ENCODE data around the gene EMILIN2. TPM values are rescaled to one million over a fixed set of nuclear protein-coding genes. Genes with fewer than 3 reads are reported as not detected.

EMILIN2 gene
- total RNA-seq, 2 donors from 2014 or later = 21.0 to 32.4 TPM

- intact Hi-C loops (cut with DNase I) = no loop called here
- DNase-seq (ENCODE audit: low spot score) = no peak
Measured at GRCh38 chr18:2893676-2894075, 46.9 kb downstream of the EMILIN2 start.

DNA sequence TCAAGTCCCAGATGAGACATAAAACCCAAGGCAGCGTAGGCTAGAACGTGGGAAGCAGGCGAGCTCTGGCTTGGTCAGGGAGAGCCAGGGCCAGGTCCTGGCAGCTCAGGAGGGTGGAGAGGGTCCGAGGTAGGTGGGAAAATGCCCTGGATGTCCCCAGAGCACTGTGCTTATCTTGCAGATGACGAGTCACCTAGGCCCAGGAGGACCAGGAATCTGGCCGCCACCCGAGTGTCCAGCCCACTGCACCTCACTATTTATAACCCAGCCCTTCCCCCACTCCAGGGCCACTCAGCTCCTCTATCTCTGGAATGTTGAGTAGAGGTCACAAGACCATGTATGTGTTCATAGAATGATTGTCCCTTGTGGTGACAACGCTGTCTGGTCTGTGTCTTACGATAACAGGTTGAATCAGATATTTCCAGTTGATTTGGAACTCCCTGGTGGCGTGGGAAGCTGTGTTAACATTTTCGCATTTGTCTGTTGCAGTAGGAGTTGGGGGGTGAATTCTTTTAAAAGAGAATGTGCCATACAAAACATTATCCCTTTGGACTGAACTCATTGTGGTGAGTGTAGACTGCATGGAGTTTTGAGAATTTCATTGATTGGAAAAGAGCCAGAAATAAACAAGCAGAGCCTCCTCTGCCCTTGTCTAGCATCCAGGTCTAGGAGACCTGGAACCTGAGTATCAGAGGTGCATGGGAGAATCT lies 47.5 kb downstream of the EMILIN2 start:
- intact Hi-C loops (cut with DNase I) = no loop called here
- no peak for DNase-seq (ENCODE audit: low spot score)

GRCh38 chr18:2894841-2895370 lies 48.1 kb downstream of the EMILIN2 start:
- no peak for DNase-seq (ENCODE audit: low spot score)
- intact Hi-C loops (cut with DNase I) = no loop called here

- intact Hi-C loops (cut with DNase I) = no loop called here
- peak; percentile 67 for DNase-seq (ENCODE audit: low spot score)
Measured at GRCh38 chr18:2895391-2895790, 48.6 kb downstream of the EMILIN2 start.

- intact Hi-C loops (cut with DNase I) = no loop called here
- DNase-seq (ENCODE audit: low spot score) = no peak
Measured at GRCh38 chr18:2896990-2897389, 50.2 kb downstream of the EMILIN2 start.

DNA sequence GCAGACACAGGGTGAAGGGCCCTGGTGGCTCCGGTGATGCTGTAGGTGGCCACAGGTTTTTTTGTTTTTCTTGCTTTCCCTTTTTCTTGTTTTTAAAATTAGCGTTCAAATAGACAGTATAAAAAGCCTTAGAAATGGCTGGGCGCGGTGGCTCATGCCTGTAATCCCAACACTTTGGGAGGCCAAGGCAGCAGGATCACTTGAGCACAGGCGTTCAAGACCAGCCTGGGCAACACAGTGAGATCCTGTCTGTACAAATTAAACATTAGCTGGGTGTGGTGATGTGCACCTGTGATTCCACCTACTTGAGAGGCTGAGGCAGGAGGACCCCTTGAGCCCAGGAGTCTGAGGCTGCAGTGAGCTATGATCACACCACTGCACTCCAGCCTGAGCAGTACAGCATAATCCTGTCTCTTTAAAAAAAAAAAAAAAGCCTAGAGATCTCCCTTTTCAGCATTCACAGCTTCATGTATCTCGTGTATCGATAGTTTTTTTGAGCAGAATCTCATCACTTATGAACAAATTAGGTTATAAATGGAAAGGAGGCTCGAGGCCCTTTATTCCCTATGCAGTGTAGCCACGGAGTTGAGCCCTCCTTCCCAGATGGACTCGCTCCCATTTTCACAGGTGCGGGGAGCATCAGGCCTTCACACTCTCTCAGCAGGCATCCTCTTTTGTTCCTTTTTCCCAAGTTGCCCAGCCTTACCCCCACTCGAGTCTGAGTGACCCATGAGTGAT lies 50.8 kb downstream of the EMILIN2 start:
- intact Hi-C loops (cut with DNase I) = no loop called here
- peak; percentile 69 for DNase-seq (ENCODE audit: low spot score)

DNA sequence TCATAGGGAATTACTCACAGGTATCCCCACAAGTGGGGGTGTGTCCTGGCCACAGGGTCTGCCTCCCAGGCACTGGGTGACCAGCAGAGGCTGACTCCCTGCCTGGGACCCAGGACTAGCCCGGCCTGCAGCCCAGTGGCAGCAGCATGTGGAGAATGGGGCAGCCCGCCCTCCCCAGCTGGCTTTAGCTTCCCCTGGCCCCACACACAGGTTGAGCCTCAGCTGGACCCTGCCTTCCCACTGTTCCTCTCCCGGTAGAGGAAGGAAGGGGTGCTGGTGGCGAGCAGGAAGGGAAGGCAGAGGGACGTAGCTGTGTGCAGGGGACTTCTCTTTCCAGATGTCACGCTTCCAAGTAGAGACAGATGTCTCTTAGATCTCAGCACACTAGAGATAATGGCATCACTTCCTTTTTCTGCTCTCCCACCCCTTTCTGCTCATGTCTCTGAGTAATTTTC lies 51.4 kb downstream of the EMILIN2 start:
- DNase-seq (ENCODE audit: low spot score) = peak; percentile 80
- intact Hi-C loops (cut with DNase I) = no loop called here

DNA sequence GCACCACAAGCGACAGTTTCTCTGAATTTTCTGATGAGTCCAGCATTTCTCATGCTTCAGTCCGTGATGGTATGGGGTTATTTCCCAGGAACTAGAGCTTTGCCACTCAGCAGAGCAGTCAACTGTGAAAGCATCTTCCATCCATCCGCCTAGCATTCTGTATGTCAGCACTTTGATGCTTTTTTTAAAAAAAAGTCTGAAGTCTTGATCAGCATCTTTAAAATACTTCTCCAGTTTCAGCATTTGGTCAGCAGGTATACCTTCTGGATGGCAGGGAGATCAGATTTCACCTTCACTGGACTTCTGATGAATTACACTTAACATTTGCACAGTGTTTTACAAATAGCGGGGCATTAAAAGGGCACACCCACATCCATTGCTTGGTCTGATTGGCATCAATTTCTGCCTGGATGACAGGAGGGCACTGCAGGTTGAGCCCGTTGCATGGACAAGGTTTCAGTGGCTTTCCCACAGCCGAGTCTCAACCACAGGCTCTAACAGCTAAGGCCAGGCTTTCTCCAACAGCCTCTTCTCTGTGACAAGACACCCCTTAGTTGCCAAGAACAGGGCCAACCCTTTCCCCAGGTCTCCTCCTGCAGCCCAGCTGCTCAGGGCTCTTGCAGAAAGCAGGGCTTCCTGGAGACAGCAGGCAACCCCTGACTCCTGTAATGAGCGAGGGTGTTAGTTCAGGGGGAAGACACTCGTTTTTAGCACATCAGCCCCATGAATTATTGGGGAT lies 54.0 kb downstream of the EMILIN2 start:
- intact Hi-C loops (cut with DNase I) = loop anchor here in 1 of 2 donors (10.0 kb wide), 1 partner anchor 136 kb away; no protein-coding TSS in a partner anchor
- peak; percentile 34 for DNase-seq (ENCODE audit: low spot score)

DNA sequence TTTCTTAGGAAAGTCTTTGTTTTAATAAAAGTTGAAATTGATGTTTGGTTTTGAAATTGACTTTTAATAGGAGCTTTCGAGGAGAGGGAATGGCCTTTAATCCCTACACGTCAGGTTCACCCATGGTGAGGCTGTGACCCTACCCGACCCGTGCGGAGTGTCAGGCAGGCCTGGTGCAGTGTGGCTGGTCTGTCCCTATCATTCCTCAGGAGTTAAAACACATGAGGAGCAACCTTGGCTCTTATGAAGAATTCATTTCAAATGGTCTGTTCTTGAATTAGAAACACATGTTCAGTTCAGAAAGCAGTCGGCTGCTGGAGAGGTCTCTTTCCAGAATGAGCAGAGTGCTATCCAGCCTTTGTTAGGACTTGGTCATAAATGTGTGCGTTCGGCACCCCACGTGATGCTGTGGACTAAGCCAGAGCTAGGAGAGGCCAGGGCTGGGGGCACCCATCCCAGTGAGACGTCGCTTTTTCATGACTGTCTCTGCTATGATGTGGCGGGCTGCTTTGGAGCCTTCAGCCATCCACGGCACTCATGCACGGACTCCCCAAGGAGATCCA lies 54.7 kb downstream of the EMILIN2 start:
- intact Hi-C loops (cut with DNase I) = loop anchor here in 1 of 2 donors (10.0 kb wide), 1 partner anchor 137 kb away; no protein-coding TSS in a partner anchor
- DNase-seq (ENCODE audit: low spot score) = peak; percentile 87

DNA sequence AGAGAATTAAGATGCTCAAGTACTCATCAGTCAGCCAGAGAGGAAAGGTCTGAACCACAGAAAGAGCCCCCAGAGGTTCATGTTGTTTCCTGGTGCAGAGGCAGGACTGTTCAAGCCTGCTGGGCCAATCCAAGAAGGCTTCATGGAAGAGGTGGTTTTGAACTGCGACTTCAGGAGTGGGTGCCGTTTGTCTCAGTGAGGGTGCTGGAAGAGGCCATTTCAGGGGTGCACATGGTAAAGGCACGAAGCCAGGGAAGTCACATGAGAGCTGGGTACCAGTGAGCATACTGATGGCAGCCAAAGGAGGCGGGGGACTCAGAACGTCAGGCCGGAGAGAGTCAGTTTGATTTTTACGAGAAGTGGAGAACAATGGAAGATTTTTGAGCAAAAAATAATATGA lies 55.5 kb downstream of the EMILIN2 start:
- DNase-seq (ENCODE audit: low spot score) = peak; percentile 51
- intact Hi-C loops (cut with DNase I) = loop anchor here in 1 of 2 donors (10.0 kb wide), 1 partner anchor 138 kb away; no protein-coding TSS in a partner anchor

DNA sequence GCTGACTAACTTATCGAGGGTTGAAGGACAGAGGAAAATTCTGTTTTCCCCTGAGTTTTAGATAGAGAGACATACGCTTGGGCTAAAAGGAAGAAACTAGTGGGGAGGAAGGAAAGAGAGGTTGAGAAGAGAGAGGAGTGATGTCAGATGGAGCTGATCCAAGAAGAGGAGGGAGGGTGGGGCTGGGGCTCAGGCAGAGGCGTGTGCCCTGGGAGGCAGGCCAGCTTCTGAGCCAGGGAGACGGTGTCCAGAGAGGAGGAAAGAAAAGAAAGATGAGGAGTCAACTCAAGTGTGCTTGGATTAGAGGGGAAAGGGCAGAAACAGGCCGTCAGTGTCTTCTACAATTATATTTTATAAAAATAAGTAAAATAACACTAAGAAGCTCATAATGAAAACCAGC lies 56.2 kb downstream of the EMILIN2 start:
- intact Hi-C loops (cut with DNase I) = loop anchor here in 1 of 2 donors (10.0 kb wide), 1 partner anchor 138 kb away; no protein-coding TSS in a partner anchor
- peak; percentile 89 for DNase-seq (ENCODE audit: low spot score)

GRCh38 chr18:2905854-2906703 lies 59.3 kb downstream of the EMILIN2 start:
- DNase-seq (ENCODE audit: low spot score) = peak; percentile 93
- intact Hi-C loops (cut with DNase I) = loop anchor here in 1 of 2 donors (10.0 kb wide), 1 partner anchor 141 kb away; no protein-coding TSS in a partner anchor

DNA sequence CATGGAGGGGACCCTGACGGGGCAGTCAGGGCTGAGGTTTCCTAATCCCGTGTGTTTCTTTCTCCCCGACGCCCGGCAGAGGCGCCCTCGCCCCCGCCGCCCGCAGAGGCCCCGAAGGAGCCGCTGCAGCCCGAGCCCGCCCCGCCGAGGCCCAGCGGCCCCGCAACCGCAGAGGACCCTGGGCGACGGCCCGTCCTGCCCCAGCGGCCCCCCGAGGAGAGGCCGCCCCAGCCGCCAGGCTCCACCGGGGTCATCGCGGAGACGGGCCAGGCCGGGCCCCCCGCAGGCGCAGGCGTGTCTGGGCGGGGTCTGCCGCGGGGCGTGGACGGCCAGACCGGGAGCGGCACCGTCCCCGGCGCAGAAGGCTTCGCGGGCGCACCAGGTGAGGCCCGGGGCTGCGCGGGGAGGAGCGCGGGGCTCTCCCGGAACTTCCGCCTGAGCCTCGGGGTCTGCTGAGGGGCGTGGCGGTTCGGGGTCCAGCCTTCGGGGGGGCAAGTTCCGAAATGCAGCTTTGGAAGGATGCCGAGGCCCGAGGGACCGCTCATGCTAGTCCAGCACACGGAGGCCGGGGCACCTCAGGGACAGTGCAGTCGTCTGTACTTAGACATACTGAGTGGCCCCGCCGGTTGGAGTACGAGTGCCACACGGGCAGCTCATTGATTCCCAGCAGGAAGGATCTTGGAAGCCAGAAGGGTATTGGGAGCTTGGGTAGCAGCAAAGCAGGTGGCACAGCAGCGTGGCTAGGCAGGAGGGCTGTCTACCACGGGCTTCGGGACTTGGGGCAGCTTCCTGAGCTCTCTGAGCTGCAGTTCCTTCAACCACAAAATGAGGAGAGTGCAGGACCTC lies 60.1 kb downstream of the EMILIN2 start:
- intact Hi-C loops (cut with DNase I) = loop anchor here in 1 of 2 donors (10.0 kb wide), 1 partner anchor 142 kb away; no protein-coding TSS in a partner anchor
- DNase-seq (ENCODE audit: low spot score) = peak; percentile 81

DNA sequence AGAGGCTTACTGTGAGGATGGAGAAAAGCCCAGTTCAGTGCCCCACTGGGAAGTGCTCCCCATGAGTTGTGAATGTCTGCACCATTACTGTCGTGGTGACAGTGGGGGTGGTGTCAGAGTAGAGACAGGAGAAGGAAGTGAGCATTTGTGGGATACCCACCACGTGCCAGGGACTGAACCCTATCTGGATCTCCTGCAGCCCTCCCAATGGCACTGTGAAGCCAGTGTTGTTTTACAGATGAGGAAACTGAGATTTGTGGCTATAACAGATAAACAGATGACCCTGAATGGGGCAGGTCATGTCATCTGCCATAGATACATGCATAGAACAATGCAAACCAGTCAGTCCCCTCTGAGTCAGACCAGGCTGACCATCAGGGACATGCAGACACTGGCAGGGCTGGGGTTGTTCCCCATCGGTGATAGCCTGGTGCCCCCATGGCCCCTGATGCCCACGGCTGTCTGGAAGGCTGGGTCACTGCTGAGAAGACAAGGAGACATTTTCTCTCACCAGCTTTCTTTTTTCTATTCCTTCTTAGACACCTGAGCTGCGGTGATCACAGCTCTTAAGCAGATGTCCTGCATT lies 60.8 kb downstream of the EMILIN2 start:
- peak; percentile 77 for DNase-seq (ENCODE audit: low spot score)
- intact Hi-C loops (cut with DNase I) = loop anchor here in 1 of 2 donors (10.0 kb wide), 1 partner anchor 143 kb away; no protein-coding TSS in a partner anchor

DNA sequence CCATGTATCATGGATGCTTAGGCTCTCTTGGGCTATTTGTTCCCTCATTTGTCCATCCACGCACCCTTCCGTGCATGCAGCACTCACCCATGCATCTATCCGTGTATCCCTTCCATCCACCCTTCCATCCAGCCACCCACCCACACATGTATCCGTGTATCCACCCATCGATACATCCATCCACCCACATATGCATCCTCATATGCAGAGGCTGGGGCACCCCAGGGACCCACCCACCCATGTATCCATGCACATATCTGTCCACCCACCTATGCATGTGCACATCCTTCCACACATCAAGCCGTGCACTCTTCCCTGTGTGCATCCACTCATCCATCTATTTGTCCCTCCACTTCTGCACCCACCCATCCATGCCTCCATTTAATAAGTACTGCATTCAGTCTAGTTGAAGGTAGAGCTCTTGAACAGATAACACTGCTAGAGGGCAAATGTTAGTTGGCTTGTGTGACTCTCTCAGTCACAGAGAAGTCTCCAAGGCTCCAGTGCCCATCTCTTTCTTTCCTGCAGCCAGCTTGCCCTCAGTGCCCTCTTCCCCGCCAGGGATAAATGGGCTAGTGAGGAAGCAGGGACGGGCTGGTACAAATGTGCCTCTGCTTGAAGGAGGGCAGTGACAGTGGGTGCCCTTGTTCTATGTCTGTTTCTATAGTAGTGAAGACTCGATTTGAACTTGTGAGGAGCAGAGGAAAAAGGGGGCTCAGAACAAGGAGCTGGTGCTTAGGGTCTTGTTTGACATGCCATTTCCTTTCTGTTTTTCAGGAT lies 61.5 kb downstream of the EMILIN2 start:
- peak; percentile 76 for DNase-seq (ENCODE audit: low spot score)
- intact Hi-C loops (cut with DNase I) = loop anchor here in 1 of 2 donors (10.0 kb wide), 1 partner anchor 144 kb away; no protein-coding TSS in a partner anchor

DNA sequence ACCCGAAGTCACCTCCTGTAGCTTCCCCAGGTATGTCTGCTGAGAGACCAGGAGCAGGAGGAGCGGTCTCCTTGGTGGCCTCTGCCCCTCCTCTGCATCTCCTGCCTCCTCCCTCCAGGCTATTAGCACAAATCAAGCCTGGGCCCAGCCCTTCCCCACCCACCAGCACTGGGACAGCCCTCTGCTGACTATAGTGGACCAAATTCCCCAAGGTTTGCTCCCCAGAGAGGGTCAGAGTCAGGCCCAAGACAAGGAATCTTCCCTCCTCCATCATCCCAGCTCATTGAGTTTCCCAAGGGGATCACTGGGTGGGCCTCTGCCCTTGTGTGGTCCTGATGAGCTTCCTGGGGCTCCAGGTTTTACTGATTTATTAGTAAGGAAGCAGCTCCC lies 62.1 kb downstream of the EMILIN2 start:
- intact Hi-C loops (cut with DNase I) = loop anchor here in 1 of 2 donors (10.0 kb wide), 1 partner anchor 144 kb away; no protein-coding TSS in a partner anchor
- DNase-seq (ENCODE audit: low spot score) = peak; percentile 41
